Endothelial cell of umbilical vein (primary cell): Measurements from ENCODE around the gene PTPRCAP. TPM values are rescaled to one million over a fixed set of nuclear protein-coding genes. Genes with fewer than 3 reads are reported as not detected.

Experiments used
- BruUV-seq: library from RNA; stranded (reverse); fragments of 400-500 nt; replicated peaks from 2 replicates; lab custom pipeline; 2021; lab: Mats Ljungman, UMichigan
- CTCF ChIA-PET: fragments of 300-600, 350-600 bp; sonication (Branson Sonifier 250); formaldehyde crosslinking; loops from one replicate; lab custom pipeline; 2021; ENCODE audit warnings: antibody characterized with exemption, inconsistent platforms; lab: Charles Lee
- POLR2A ChIA-PET: fragments of 300-600, 350-600 bp; sonication (Branson Sonifier 250); formaldehyde crosslinking; loops from one replicate; lab custom pipeline; 2021; ENCODE audit warnings: antibody characterized with exemption, inconsistent platforms; lab: Charles Lee
- DNase-seq: peaks from one replicate; pipeline ENCODE4 v3.0.0-alpha.2; 2011; ENCODE audit warnings: low read depth, low spot score
- FAIRE-seq: peaks from 2 replicates; lab custom pipeline; 2011; peaks lifted over from hg19 to GRCh38; lab: Jason Lieb, UNC
- H2AFZ ChIP-seq: 2 replicates; pipeline ENCODE4 v1.6.0; 2012; ENCODE audit warnings: low read depth, low read length, control low read depth, inconsistent platforms
- H3K27ac ChIP-seq: 2 replicates; pipeline ENCODE4 v1.5.1; 2011; ENCODE audit warnings: low read depth, mild to moderate bottlenecking, control low read depth, low read length, moderate library complexity; ENCODE audit not compliant: insufficient read depth
- H3K27me3 ChIP-seq, 2 experiments: 2 replicates each; pipeline versions ENCODE4 v1.6.0 to v1.6.1; 2011; ENCODE audit warnings: low read length in 2 of 2, mixed read lengths in 1 of 2; ENCODE audit not compliant: control insufficient read depth in 2 of 2, insufficient read depth in 2 of 2
- H3K36me3 ChIP-seq, 2 experiments: 2 replicates in 1 of 2; 3 replicates in 1 of 2; pipeline ENCODE4 v1.5.1; 2011; ENCODE audit warnings: low read length in 2 of 2, mild to moderate bottlenecking in 1 of 2, moderate library complexity in 1 of 2; ENCODE audit not compliant: control insufficient read depth in 2 of 2, insufficient read depth in 2 of 2; ENCODE audit errors: extremely low read depth in 1 of 2
- H3K4me1 ChIP-seq: 3 replicates; pipeline ENCODE4 v1.5.1; 2011; ENCODE audit warnings: mild to moderate bottlenecking, low read length; ENCODE audit not compliant: control insufficient read depth, insufficient read depth; ENCODE audit errors: extremely low read depth
- H3K4me2 ChIP-seq: 2 replicates; pipeline ENCODE4 v1.6.1; 2011; ENCODE audit warnings: low read length, control low read depth, mixed read lengths; ENCODE audit not compliant: insufficient read depth
- H3K4me3 ChIP-seq, 3 experiments: fragments of 200-600 bp in 1 of 3; sonication (generic), shearing (Covaris generic) in 1 of 3; replicated peaks in 1 of 3; 2 replicates each; pipeline ENCODE4 v1.5.1; 2011 to 2016; ENCODE audit warnings: control low read depth in 3 of 3, low read length in 3 of 3, mild to moderate bottlenecking in 2 of 3, inconsistent platforms in 1 of 3, low read depth in 1 of 3, moderate library complexity in 1 of 3; ENCODE audit not compliant: insufficient read depth in 1 of 3
- H3K79me2 ChIP-seq: 2 replicates; pipeline ENCODE4 v1.6.0; 2012; ENCODE audit warnings: low read length, inconsistent platforms; ENCODE audit not compliant: control insufficient read depth, insufficient read depth
- H3K9ac ChIP-seq: replicated peaks from 2 replicates; pipeline ENCODE3; 2011; ENCODE audit warnings: low read length, control low read depth; ENCODE audit not compliant: insufficient read depth; ENCODE audit errors: extremely low read depth
- H3K9me1 ChIP-seq: replicated peaks from 3 replicates; pipeline ENCODE4 v1.6.0; 2011; ENCODE audit warnings: mild to moderate bottlenecking, low read length; ENCODE audit not compliant: control insufficient read depth, insufficient read depth; ENCODE audit errors: extremely low read depth
- H3K9me3 ChIP-seq: replicated peaks from 2 replicates; pipeline ENCODE4 v1.5.1; 2012; ENCODE audit warnings: low read length, inconsistent platforms; ENCODE audit not compliant: control insufficient read depth, insufficient read depth
- H4K20me1 ChIP-seq: replicated peaks from 2 replicates; pipeline ENCODE3; 2011; ENCODE audit warnings: mild to moderate bottlenecking, low read length; ENCODE audit not compliant: control insufficient read depth, insufficient read depth; ENCODE audit errors: extremely low read depth
- EZH2 ChIP-seq: IDR thresholded peaks from 2 replicates; pipeline ENCODE4 v1.6.1; 2012; ENCODE audit warnings: borderline replicate concordance, low read depth, mild to moderate bottlenecking, moderate library complexity, low read length, inconsistent platforms; ENCODE audit not compliant: severe bottlenecking
- FOS ChIP-seq: IDR thresholded peaks from 2 replicates; pipeline ENCODE4 v1.6.1; 2011; ENCODE audit warnings: mild to moderate bottlenecking, low read length, moderate library complexity, borderline replicate concordance; ENCODE audit not compliant: insufficient read depth
- GATA2 ChIP-seq: IDR thresholded peaks from 2 replicates; pipeline ENCODE4 v1.7.0; 2011; ENCODE audit warnings: low read depth, mild to moderate bottlenecking, moderate library complexity, mixed read lengths, low read length; ENCODE audit not compliant: insufficient read length, insufficient read depth
- JUN ChIP-seq: IDR thresholded peaks from 2 replicates; pipeline ENCODE4 v1.6.1; 2011; ENCODE audit warnings: borderline replicate concordance, low read depth; ENCODE audit not compliant: insufficient read length, insufficient read depth
- MAX ChIP-seq: IDR thresholded peaks from 2 replicates; pipeline ENCODE4 v1.6.1; 2011; ENCODE audit not compliant: insufficient read depth, insufficient read length
- MYC ChIP-seq: IDR thresholded peaks from one replicate; pipeline ENCODE4 v1.6.1; 2011; ENCODE audit warnings: mild to moderate bottlenecking, low read depth, low read length
- POLR2A ChIP-seq: IDR thresholded peaks from 2 replicates; pipeline ENCODE4 v1.6.1; 2012; ENCODE audit warnings: low read depth, mild to moderate bottlenecking, control low read depth, low read length
- POLR2AphosphoS5 ChIP-seq: IDR thresholded peaks from 2 replicates; pipeline ENCODE4 v1.6.1; 2012; ENCODE audit warnings: low read depth, mild to moderate bottlenecking, control low read depth, low read length, moderate library complexity; ENCODE audit not compliant: insufficient read depth
- dilution Hi-C: fragments of 300-500 bp; cut with MboI; formaldehyde crosslinking; loops from one replicate; pipeline ENCODE4 v1.15.0; 2019; ENCODE audit warnings: low sequenced_read_pairs; ENCODE audit not compliant: extremely low pct_ligation_motif_present
- intact Hi-C: fragments of 100-400 bp; cut with micrococcal nuclease; formaldehyde crosslinking; loops from one replicate; pipeline ENCODE4 v1.10.0; 2022
- polyA plus RNA-seq, 4 experiments: library from polyadenylated mRNA; depleted of rRNA in 3 of 4; stranded (reverse) in 3 of 4; unstranded in 1 of 4; fragments of >200 nt; gene quantifications; 2 replicates each; pipeline versions ENCODE4 v1.2.1 to v1.2.3, GENCODE V29; 2011 to 2012; ENCODE audit warnings: missing spikeins in 1 of 4
- total RNA-seq: library from RNA; stranded (reverse); gene quantifications from 2 replicates; pipeline ENCODE4 v1.2.3, GENCODE V29; 2021
- TF ChIP-seq, protein P1 (sequence below), 2 donors: IDR thresholded peaks; 1 replicate in 1 of 2; 2 replicates in 1 of 2; pipeline ENCODE4 v1.5.1; 2011; ENCODE audit warnings: low read length in 2 of 2, mild to moderate bottlenecking in 2 of 2, moderate library complexity in 2 of 2, control low read depth in 1 of 2, inconsistent platforms in 1 of 2, low read depth in 1 of 2; ENCODE audit not compliant: insufficient read depth in 1 of 2; ENCODE audit errors: extremely low read depth in 1 of 2

The PTPRCAP gene
- total and polyA plus RNA-seq, 2 donors (not counting 3 experiments of a cell fraction or from before 2014, with no cell fraction given): 3.6 TPM; not detected in 1

DNA sequence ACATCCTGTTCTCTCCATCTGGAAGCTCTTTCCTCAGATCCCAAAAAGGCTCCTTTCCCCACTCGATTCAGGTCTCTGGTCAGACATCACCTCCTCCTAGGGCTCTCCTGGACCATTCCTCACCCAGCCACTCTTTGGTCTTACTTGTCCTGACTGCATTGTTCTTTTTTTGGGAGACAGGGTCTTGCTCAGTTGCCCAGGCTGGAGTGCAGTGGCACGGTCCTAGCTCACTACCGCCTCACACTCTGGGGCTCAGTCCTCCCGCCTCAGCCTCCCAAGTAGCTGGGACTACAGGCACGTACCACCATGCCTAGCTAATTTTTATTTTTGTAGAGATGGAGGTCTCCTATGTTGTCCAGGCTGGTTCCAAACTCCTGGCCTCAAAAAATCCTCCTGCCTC lies 8.0 kb upstream of the PTPRCAP start:
- H3K36me3 ChIP-seq: peaks cover 0 to 10% of the 10 kb centered on the region in 2 experiments
- ChIA-PET POLR2A (no interaction called here), CTCF (interaction anchor here (1.8 kb wide), 1 partner anchor 44 kb away, joined by 6 read pairs; the partner anchor contains the start of gene PPP1CA)
- intact Hi-C loops: no loop called here
- no peak for TF ChIP-seq POLR2A
- no peak for TF ChIP-seq MYC
- TF ChIP-seq FOS: no peak
- TF ChIP-seq MAX: no peak
- no peak for TF ChIP-seq EZH2
- no peak for TF ChIP-seq JUN
- TF ChIP-seq GATA2: no peak
- TF ChIP-seq, protein P1, sequence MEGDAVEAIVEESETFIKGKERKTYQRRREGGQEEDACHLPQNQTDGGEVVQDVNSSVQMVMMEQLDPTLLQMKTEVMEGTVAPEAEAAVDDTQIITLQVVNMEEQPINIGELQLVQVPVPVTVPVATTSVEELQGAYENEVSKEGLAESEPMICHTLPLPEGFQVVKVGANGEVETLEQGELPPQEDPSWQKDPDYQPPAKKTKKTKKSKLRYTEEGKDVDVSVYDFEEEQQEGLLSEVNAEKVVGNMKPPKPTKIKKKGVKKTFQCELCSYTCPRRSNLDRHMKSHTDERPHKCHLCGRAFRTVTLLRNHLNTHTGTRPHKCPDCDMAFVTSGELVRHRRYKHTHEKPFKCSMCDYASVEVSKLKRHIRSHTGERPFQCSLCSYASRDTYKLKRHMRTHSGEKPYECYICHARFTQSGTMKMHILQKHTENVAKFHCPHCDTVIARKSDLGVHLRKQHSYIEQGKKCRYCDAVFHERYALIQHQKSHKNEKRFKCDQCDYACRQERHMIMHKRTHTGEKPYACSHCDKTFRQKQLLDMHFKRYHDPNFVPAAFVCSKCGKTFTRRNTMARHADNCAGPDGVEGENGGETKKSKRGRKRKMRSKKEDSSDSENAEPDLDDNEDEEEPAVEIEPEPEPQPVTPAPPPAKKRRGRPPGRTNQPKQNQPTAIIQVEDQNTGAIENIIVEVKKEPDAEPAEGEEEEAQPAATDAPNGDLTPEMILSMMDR (IDR thresholded peaks at IDR 0.05; ENCODE audit: extremely low read depth in 1 of 2, insufficient read depth in 1 of 2, low read depth in 1 of 2, low read length in 2 of 2): no peak
- no peak for TF ChIP-seq POLR2AphosphoS5
- H3K9me3 ChIP-seq: no peaks in the 10 kb centered on the region
- H3K27ac ChIP-seq: no peak overlapping the region
- no TSS peak for BruUV-seq
- peaks cover 11% of the 10 kb centered on the region for H3K79me2 ChIP-seq
- H3K27me3 ChIP-seq: no peaks in the 10 kb centered on the region
- H4K20me1 ChIP-seq: no peaks in the 10 kb centered on the region
- H3K4me2 ChIP-seq: no peak overlapping the region
- peaks cover 6% of the 10 kb centered on the region for H3K4me1 ChIP-seq
- dilution Hi-C loops: no loop called here
- no peak for FAIRE-seq
- H3K9ac ChIP-seq: no peak overlapping the region
- H3K9me1 ChIP-seq: no peaks in the 10 kb centered on the region
- H2AFZ ChIP-seq: no peak overlapping the region
- no peak overlapping the region for H3K4me3 ChIP-seq
- DNase-seq: no peak
